Neural cell (in vitro differentiated cells): ENCODE data around the gene DSCAML1. TPM values are rescaled to one million over a fixed set of nuclear protein-coding genes. Genes with fewer than 3 reads are reported as not detected.

Experiments used
- H2AFZ ChIP-seq: fragments of 200-600, 300-800 bp; sonication (generic), shearing (Covaris generic); 2 replicates; pipeline ENCODE4 v1.6.0; 2014; ENCODE audit warnings: low read depth, mild to moderate bottlenecking, antibody characterized with exemption, low read length, moderate library complexity
- H3F3A ChIP-seq: fragments of 200-600 bp; shearing (Covaris generic); 2 replicates; pipeline ENCODE4 v1.6.1; 2016; ENCODE audit warnings: mild to moderate bottlenecking, moderate library complexity, mixed read lengths, antibody characterized with exemption, low read length; ENCODE audit not compliant: insufficient read depth, poor library complexity, severe bottlenecking
- H3K27ac ChIP-seq: fragments of 200-600, 300-800 bp; sonication (generic), shearing (Covaris generic); 2 replicates; pipeline ENCODE4 v1.5.1; 2014; ENCODE audit warnings: mild to moderate bottlenecking, low read length, moderate library complexity
- H3K27me3 ChIP-seq: fragments of 300-800, 200-600 bp; sonication (generic), shearing (Covaris generic); 2 replicates; pipeline ENCODE4 v1.6.0; 2014; ENCODE audit warnings: mild to moderate bottlenecking, low read depth, low read length, moderate library complexity; ENCODE audit not compliant: insufficient read depth
- H3K36me3 ChIP-seq: fragments of 300-800, 200-600 bp; sonication (generic), shearing (Covaris generic); 2 replicates; pipeline ENCODE4 v1.5.1; 2014; ENCODE audit warnings: mild to moderate bottlenecking, antibody characterized with exemption, low read length, moderate library complexity; ENCODE audit not compliant: insufficient read depth
- H3K4me2 ChIP-seq: fragments of 300-800, 200-600 bp; sonication (generic), shearing (Covaris generic); 2 replicates; pipeline ENCODE4 v1.6.0; 2014; ENCODE audit warnings: mild to moderate bottlenecking, low read length
- H3K4me3 ChIP-seq: fragments of 300-800, 200-600 bp; sonication (generic), shearing (Covaris generic); 2 replicates; pipeline ENCODE4 v1.5.1; 2014; ENCODE audit warnings: mild to moderate bottlenecking, low read length, moderate library complexity
- H3K79me2 ChIP-seq: fragments of 200-600 bp; shearing (Covaris generic); replicated peaks from 2 replicates; pipeline ENCODE4 v1.6.0; 2014; ENCODE audit warnings: mild to moderate bottlenecking, low read length, moderate library complexity; ENCODE audit not compliant: insufficient read depth
- H3K9ac ChIP-seq: fragments of 300-800, 200-600 bp; sonication (generic), shearing (Covaris generic); 2 replicates; pipeline ENCODE4 v1.6.1; 2016; ENCODE audit warnings: mild to moderate bottlenecking, low read length, mixed read lengths
- H3K9me2 ChIP-seq: fragments of 200-600 bp; shearing (Covaris generic); 2 replicates; pipeline ENCODE4 v1.6.1; 2016; ENCODE audit warnings: mild to moderate bottlenecking, low read length, mixed read lengths; ENCODE audit not compliant: insufficient read depth
- H3K9me3 ChIP-seq: fragments of 200-600, 300-800 bp; sonication (generic), shearing (Covaris generic); 2 replicates; pipeline ENCODE4 v1.6.1; 2016; ENCODE audit warnings: mild to moderate bottlenecking, mixed run types, low read length, moderate library complexity, mixed read lengths
- H4K20me1 ChIP-seq: fragments of 200-600 bp; shearing (Covaris generic); 2 replicates; pipeline ENCODE4 v1.6.1; 2016; ENCODE audit warnings: mild to moderate bottlenecking, mixed run types; ENCODE audit not compliant: insufficient read depth
- CTCF ChIP-seq: fragments of 450-650 bp; IDR thresholded peaks from 2 replicates; pipeline ENCODE4 v1.5.1; 2014; ENCODE audit warnings: antibody characterized with exemption, mild to moderate bottlenecking, moderate library complexity; ENCODE audit not compliant: poor library complexity, severe bottlenecking
- EP300 ChIP-seq: fragments of 450-650 bp; conservative IDR thresholded peaks from 2 replicates; pipeline ENCODE4 v1.6.1; 2014; ENCODE audit warnings: antibody characterized with exemption, mild to moderate bottlenecking, moderate library complexity; ENCODE audit not compliant: poor library complexity, severe bottlenecking
- EZH2 ChIP-seq: fragments of 200-600, 300-800 bp; shearing (Covaris generic), sonication (generic); IDR thresholded peaks from 2 replicates; pipeline ENCODE4 v1.6.1; 2014; ENCODE audit warnings: antibody characterized with exemption, low read length, borderline replicate concordance, mild to moderate bottlenecking; ENCODE audit not compliant: insufficient read depth, poor library complexity, severe bottlenecking
- MXI1 ChIP-seq: fragments of 450-650 bp; conservative IDR thresholded peaks from 2 replicates; pipeline ENCODE4 v1.6.1; 2014; ENCODE audit warnings: antibody characterized with exemption, mild to moderate bottlenecking; ENCODE audit not compliant: poor library complexity, severe bottlenecking
- POLR2AphosphoS5 ChIP-seq: IDR thresholded peaks from 2 replicates; pipeline ENCODE4 v1.6.1; 2012
- RAD21 ChIP-seq: fragments of 450-650 bp; conservative IDR thresholded peaks from 2 replicates; pipeline ENCODE4 v1.6.1; 2014; ENCODE audit warnings: antibody characterized with exemption, mild to moderate bottlenecking, moderate library complexity
- REST ChIP-seq: IDR thresholded peaks from 2 replicates; pipeline ENCODE4 v1.6.1; 2012; ENCODE audit warnings: borderline replicate concordance
- SMC3 ChIP-seq: fragments of 450-650 bp; conservative IDR thresholded peaks from 2 replicates; pipeline ENCODE4 v1.6.1; 2014; ENCODE audit warnings: antibody characterized with exemption, mild to moderate bottlenecking, moderate library complexity; ENCODE audit not compliant: poor library complexity
- TAF1 ChIP-seq: IDR thresholded peaks from 2 replicates; pipeline ENCODE4 v1.6.1; 2012; ENCODE audit warnings: low read depth
- polyA plus RNA-seq: library from polyadenylated mRNA; depleted of rRNA; stranded (reverse); fragments of >200 nt; gene quantifications from 2 replicates; pipeline ENCODE4 v1.2.3, GENCODE V29; 2014

The DSCAML1 gene
- polyA plus RNA-seq, 1 donor from 2014 or later: 1.3 TPM

- H3K9ac ChIP-seq: no peak overlapping the region
- H2AFZ ChIP-seq: no peak overlapping the region
- H3K27me3 ChIP-seq: no peaks in the 10 kb centered on the region
- no peaks in the 10 kb centered on the region for H3K9me3 ChIP-seq
- H3K36me3 ChIP-seq: no peaks in the 10 kb centered on the region
- no peak overlapping the region for H3K4me2 ChIP-seq
- no peaks in the 10 kb centered on the region for H3K9me2 ChIP-seq
- TF ChIP-seq EP300: no peak
- TF ChIP-seq REST: no peak
- TF ChIP-seq TAF1: no peak
- no peak for TF ChIP-seq RAD21
- no peak for TF ChIP-seq SMC3
- no peak for TF ChIP-seq EZH2
- TF ChIP-seq MXI1: no peak
- TF ChIP-seq CTCF: no peak
- no peak for TF ChIP-seq POLR2AphosphoS5
- no peaks in the 10 kb centered on the region for H3K79me2 ChIP-seq
- no peak overlapping the region for H3K27ac ChIP-seq
- no peaks in the 10 kb centered on the region for H4K20me1 ChIP-seq
- no peaks in the 10 kb centered on the region for H3F3A ChIP-seq
- no peak overlapping the region for H3K4me3 ChIP-seq
Observed at GRCh38 chr11:117701781-117702180, 95.2 kb downstream of the DSCAML1 start.

GRCh38 chr11:117700551-117700950, 96.5 kb downstream of the DSCAML1 start:
- no peaks in the 10 kb centered on the region for H4K20me1 ChIP-seq
- H3K9me2 ChIP-seq: no peaks in the 10 kb centered on the region
- H3K27me3 ChIP-seq: no peaks in the 10 kb centered on the region
- H2AFZ ChIP-seq: no peak overlapping the region
- H3K4me3 ChIP-seq: no peak overlapping the region
- no peak overlapping the region for H3K27ac ChIP-seq
- no peak overlapping the region for H3K9ac ChIP-seq
- H3K4me2 ChIP-seq: no peak overlapping the region
- H3K9me3 ChIP-seq: no peaks in the 10 kb centered on the region
- H3F3A ChIP-seq: no peaks in the 10 kb centered on the region
- TF ChIP-seq EZH2: no peak
- TF ChIP-seq POLR2AphosphoS5: no peak
- no peak for TF ChIP-seq RAD21
- TF ChIP-seq CTCF: no peak
- no peak for TF ChIP-seq SMC3
- TF ChIP-seq MXI1: no peak
- TF ChIP-seq REST: no peak
- no peak for TF ChIP-seq TAF1
- TF ChIP-seq EP300: no peak
- H3K79me2 ChIP-seq: no peaks in the 10 kb centered on the region
- H3K36me3 ChIP-seq: no peaks in the 10 kb centered on the region
